HG03103 (cell line): ENCODE results near the gene CA10.

Source experiments
- ATAC-seq: cut with Tn5 transposase; IDR thresholded peaks from one replicate; pipeline ENCODE4 v1.9.1; 2021; ENCODE audit warnings: low read depth; ENCODE audit not compliant: unreplicated experiment

Gene CA10

GRCh38 chr17:51793686-51794085 is 364.8 kb downstream of the CA10 start:
- no peak for ATAC-seq

- no peak for ATAC-seq
These were observed 379.7 kb downstream of the CA10 start for GRCh38 chr17:51778842-51779241.

GRCh38 chr17:51770027-51770759 is 388.3 kb downstream of the CA10 start:
- no peak for ATAC-seq

GRCh38 chr17:51769231-51769630 is 389.3 kb downstream of the CA10 start:
- no peak for ATAC-seq

GRCh38 chr17:51768706-51769105 is 389.8 kb downstream of the CA10 start:
- no peak for ATAC-seq

- ATAC-seq: no peak
These were observed 391.2 kb downstream of the CA10 start for GRCh38 chr17:51767287-51767686.

- ATAC-seq: no peak
These were observed 393.0 kb downstream of the CA10 start for GRCh38 chr17:51765282-51766135.

- peak; percentile 98 for ATAC-seq
These were observed 394.0 kb downstream of the CA10 start for GRCh38 chr17:51764387-51764971.

GRCh38 chr17:51763058-51763457 is 395.5 kb downstream of the CA10 start:
- ATAC-seq: no peak

- no peak for ATAC-seq
These were observed 397.4 kb downstream of the CA10 start for GRCh38 chr17:51761105-51761504.

GRCh38 chr17:51759260-51759659 is 399.3 kb downstream of the CA10 start:
- ATAC-seq: no peak

GRCh38 chr17:51751072-51751471 is 407.4 kb downstream of the CA10 start:
- no peak for ATAC-seq

GRCh38 chr17:51748749-51749604 is 409.5 kb downstream of the CA10 start:
- no peak for ATAC-seq

- no peak for ATAC-seq
These were observed 412.1 kb downstream of the CA10 start for GRCh38 chr17:51746421-51746820.

- no peak for ATAC-seq
These were observed 412.5 kb downstream of the CA10 start for GRCh38 chr17:51745993-51746392.

GRCh38 chr17:51743477-51743876 is 415.0 kb downstream of the CA10 start:
- no peak for ATAC-seq

GRCh38 chr17:51742571-51742970 is 415.9 kb downstream of the CA10 start:
- ATAC-seq: no peak

- no peak for ATAC-seq
These were observed 417.1 kb downstream of the CA10 start for GRCh38 chr17:51741458-51741857.

- no peak for ATAC-seq
These were observed 418.0 kb downstream of the CA10 start for GRCh38 chr17:51740531-51740930.

- no peak for ATAC-seq
These were observed 419.1 kb downstream of the CA10 start for GRCh38 chr17:51739245-51739886.
